Activated CD4-positive, alpha-beta T cell treated with anti-CD3 and anti-CD28 coated beads, Interleukin-2, amount 50 U/mL, for 16 hours (primary cell): ENCODE data around the gene GFRA3.
"Not testable (repeated sequence)": the region's sequence is repeated elsewhere in the genome, so short reads cannot be mapped to it uniquely, and the experiment has no call there.

Source experiments
- DNase-seq: peaks from one replicate; pipeline ENCODE4 v3.0.0-alpha.2; 2020

The GFRA3 gene, protein sequence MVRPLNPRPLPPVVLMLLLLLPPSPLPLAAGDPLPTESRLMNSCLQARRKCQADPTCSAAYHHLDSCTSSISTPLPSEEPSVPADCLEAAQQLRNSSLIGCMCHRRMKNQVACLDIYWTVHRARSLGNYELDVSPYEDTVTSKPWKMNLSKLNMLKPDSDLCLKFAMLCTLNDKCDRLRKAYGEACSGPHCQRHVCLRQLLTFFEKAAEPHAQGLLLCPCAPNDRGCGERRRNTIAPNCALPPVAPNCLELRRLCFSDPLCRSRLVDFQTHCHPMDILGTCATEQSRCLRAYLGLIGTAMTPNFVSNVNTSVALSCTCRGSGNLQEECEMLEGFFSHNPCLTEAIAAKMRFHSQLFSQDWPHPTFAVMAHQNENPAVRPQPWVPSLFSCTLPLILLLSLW

DNA sequence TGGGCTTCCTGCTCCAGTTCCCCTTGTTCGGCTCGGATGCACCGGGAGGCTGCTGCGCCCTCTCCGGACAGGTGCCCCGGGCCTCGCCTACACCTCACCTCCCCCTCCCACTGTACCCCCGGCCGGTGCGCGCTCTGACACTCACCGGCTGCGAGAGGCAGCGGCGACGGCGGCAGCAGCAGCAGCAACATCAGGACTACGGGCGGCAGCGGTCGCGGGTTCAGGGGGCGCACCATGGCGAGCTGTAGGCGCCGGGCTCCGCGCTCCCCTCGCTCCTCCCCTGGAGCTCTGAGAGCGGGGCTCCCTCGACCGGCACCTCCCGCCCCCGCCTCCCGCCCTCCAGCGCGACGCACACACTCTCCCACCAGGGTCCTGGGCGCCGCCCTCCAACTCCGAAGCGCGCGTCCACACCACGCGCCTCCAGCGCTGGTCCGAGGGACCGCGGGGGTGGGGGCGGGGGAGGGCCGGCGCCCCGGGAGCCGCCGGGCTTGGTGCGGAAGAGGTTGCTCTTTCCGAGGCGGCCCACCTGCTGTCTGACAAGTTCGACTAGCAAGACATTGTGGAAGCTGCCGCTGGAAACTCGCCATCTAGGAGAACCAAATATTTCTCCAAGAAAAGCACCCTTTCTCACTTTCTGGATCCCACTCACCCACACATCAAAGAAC is at the start of gene GFRA3:
TSS of gene GFRA3 (minus strand) at position 433 of the 665 bp plus-strand sequence. CDS start at position 236, 197 bp downstream.
- DNase-seq: no peak

DNA sequence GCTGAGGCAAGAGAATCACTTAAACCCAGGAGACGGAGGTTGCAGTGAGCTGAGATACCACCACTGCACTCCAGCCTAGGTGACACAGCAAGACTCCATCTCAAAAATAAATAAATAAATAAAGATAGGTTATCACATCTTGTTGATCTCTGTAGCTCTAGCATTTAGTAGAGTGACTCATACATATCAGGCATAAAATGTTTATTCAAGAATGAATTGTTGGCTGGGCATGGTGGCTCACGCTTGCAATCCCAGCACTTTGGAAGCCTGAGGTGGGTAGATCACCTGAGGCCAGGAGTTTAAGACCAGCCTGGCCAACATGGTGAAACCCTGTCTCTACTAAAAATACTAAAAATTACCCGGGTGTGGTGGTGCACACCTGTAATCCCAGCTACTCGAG is 43.8 kb upstream of the GFRA3 start:
- not testable (repeated sequence) for DNase-seq

DNA sequence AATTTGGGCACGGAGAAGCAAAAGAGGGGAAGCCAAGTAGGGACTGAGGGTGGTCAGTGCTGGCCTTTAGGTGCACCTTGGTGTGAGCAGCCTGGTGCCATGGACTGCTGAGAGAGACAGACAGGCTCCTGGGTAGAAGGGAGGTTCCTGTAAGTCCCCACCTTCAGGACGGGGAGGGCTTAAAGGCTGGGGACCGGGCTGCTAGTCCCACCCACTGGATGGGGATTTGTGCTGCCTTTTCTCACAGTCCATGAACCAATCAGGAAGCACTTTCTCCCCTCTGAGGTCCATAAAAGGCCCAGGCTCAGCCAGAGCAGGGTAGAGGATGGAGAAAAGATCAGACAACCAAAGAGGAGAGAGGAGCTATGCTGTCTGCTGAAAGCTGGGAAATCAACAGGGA is 41.9 kb upstream of the GFRA3 start:
- DNase-seq: no peak

GRCh38 chr5:138315751-138316278 is 41.4 kb upstream of the GFRA3 start:
- DNase-seq: no peak

DNA sequence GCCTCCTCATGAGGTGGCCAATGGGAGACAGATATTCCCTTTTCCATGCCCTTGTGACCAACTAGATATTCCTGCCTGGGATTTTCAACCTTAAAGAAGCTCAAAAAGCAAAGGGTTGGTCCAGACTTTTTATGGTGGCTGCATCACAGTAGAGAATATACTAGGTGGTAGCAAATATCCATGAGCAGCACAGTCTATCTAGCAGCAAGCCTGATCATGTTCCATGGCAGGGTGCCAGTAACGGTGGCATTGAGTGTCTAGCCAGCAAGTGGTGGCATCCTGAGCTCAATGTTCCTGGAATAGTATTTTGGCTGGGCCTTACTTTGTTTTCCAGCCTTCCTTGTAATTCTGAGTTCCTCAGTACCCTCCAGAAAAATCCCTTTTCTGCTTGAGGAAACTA is 31.4 kb upstream of the GFRA3 start:
- DNase-seq: no peak

DNA sequence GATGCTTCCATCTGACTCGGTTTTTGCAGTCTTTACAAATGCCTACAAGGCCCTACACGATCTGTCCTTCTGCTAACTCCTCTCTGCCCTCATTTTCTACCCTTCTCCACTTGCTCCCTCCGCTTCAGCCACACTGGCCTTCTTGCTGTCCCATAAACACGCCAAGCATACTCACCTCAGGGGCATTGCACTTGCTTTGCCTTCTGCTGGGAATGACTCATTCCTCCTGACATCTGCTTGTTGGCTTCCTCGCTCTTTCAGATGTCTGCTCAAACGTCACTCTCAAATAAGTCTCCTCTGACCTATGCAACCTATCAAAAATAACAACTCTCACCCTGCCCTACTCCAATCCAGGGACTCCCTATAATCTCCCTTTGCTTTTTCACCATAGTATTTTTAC is 29.0 kb upstream of the GFRA3 start:
- no peak for DNase-seq

- DNase-seq: no peak
These were observed 14.9 kb upstream of the GFRA3 start for GRCh38 chr5:138289296-138289695.

DNA sequence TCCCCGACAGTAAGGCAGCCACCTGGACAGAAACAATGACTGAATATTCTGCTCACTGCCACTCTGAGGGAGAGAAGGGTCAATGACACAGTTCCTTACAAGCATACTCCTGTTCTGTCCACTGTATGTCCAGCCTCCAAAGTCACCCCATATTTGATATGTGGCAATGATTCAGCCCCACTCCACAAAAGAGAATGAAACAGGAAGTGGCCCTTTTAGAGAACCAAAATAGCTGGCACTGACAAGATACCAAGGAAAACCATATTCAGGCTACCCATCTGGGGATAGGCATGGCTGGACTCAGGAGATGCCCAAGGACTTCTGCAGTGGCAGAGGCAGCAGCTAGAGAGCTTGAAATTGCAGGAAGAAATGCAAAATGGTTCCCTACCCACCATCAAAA is 12.8 kb upstream of the GFRA3 start:
- no peak for DNase-seq

- DNase-seq: peak; percentile 14
These were observed 8.7 kb upstream of the GFRA3 start for GRCh38 chr5:138282920-138283742.

DNA sequence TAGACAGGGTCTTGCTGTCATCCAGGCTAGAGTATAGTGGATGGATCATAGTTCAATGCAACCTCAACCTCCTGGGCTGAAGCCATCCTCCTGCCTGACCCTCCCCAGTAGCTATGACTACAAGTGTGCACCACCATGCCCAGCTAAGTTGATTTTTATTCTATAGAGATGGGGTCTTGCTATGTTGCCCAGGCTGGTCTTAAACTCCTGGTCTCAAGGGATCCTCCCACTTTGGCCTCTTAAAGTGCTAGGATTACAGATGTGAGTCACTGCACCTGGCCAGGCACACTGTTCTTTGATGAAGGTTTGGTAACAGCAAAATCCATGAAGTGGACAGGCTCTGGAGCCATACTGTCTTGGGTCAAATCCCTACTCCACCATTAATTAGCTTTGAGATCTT is 6.5 kb upstream of the GFRA3 start:
- DNase-seq: no peak

GRCh38 chr5:138276402-138277054 is 2.1 kb upstream of the GFRA3 start:
- no peak for DNase-seq

GRCh38 chr5:138275895-138276294 is 1.5 kb upstream of the GFRA3 start:
- DNase-seq: no peak

DNA sequence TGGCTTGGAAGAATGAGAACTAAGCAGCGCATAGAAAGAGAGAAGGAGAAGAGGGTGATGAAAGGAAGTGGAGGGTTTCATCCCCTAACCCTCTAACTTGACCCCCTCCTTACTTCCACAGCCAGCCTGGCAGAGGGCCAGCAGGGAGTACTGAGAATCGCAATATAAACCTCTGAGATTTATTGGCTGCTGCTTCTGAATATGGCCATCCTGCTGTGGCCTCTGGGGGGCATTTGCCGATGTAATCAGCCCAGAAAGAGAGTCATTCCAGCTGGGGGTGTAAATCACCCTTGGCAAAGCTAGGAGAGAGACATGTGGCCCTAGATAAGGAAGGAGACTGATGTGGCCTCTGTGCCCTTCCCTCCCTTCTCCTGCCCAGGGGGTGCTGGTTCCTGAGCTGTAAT is 960 bp upstream of the GFRA3 start:
- no peak for DNase-seq

DNA sequence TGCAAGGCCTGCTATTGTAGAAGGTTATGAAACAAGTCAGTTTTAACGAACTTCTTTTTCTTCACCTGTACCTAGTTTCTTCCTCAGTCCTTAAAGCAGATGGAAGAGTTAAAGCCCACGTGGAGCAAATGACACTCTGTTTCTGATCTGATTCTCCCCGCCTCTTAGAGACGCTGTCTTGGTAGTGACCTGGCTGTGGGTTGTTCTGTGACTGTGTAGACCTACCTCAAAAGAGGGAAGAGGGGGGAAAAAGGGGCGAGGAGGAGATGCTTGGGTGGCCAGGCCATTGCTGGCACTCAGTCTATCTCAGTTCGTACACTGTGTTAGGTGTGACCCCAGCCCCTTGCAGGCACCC is 610 bp downstream of the GFRA3 start:
- no peak for DNase-seq

DNA sequence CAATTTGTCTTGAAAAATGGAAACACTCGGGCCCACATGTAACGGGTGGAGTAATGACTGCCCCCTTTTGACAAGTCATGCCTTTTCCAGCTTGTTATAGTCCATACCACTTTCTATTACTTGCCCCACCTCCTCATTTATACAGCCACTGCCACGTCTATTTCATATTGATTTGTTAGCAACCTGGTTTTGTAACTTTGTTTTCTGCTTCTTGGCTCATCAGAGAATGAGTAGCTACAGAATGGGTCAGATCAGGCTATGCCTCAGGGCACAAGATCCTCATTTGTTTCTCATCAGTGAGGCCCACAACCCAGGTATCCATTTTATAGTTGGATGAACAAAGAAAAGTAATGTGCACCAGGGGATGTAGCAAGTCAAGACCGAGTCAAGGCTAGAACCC is 1.7 kb downstream of the GFRA3 start:
- DNase-seq: no peak

DNA sequence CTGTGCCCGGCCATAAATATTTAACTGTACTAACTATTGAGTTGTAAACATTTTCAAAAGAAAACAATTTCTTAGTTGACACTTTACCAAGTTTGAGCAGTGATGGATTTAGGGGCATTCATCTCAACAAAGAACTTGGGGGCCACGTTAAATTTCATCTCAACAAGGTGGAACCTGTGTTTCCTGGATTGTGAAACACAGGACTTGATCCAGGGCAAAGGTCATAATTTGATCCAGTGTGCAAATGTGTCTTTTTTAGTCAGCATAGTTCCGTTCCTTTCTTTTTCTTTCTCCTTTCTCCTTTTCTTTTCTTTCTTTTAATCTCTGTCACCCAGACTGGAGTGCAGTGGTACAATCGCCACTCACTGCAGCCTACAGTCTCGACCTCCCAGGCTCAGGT is 3.1 kb downstream of the GFRA3 start:
- DNase-seq: no peak

DNA sequence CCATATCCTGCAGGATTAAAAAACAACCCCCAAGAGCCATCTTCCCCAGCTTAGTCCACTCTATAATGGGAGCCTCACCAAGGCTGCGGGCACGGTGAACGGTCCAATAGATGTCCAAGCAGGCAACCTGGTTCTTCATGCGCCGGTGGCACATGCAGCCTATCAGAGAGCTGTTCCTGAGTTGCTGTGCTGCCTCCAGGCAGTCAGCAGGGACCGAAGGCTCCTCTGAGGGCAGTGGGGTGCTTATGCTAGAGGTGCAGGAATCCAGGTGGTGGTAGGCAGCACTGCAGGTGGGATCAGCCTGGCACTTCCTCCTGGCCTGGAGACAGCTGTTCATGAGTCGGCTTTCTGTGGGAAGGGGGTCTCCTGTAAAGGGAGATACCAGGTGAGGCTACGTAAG is 10.2 kb downstream of the GFRA3 start:
- no peak for DNase-seq

- DNase-seq: peak; percentile 25
These were observed 10.8 kb downstream of the GFRA3 start for GRCh38 chr5:138263581-138263980.

DNA sequence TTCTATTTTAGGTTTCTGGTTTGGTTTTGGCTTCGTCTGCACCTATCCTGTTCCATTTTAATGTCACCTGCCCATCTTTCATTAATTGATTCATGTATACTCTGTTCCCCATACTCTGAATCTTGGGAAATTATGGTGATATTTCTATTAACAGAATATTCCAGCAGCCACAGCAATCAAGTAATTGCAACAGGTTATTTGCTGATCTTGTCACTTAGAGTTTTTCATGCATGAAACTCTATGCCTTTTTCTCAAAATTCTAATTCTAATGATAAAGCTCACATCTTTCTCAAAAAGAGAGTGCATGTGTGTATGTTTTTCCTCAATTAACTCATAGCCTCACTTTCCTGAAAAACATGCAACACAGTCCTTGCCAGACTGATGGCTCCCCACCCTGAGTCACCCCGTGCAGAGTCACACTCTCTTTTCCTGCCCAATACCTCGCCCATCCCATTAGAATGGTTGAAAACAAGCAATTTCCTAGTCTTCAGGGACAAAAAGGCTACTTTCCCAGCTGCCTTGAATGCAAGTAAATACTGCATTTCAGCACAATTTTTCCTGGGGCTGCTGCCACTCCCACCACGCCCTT is 15.6 kb downstream of the GFRA3 start:
- DNase-seq: no peak

- DNase-seq: no peak
These were observed 16.8 kb downstream of the GFRA3 start for GRCh38 chr5:138257583-138257982.

- DNase-seq: no peak
These were observed 21.5 kb downstream of the GFRA3 start for GRCh38 chr5:138252944-138253343.

- not testable (repeated sequence) for DNase-seq
These were observed 26.6 kb downstream of the GFRA3 start for GRCh38 chr5:138247800-138248199.

DNA sequence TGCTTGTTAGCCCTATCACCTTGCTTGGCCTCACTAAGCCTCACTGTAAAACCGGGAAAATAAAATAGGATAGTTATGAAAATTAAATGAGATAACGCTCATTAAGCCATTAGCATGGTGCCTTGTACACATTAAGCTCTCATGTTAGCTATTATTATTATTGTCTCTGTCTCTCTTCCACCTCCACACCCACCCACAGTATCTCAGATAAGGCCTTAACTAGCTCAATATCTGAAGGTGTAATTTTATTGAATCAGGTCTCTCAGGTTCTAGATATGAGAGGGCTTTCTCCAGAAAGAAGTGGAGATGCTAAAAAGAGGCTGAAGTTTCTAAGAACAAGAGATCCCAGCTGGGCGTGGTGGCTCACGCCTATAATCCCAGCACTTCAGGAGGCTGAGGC is 27.6 kb downstream of the GFRA3 start:
- no peak for DNase-seq
